ENCODE measurements around the gene OGA.

OGA gene

DNA sequence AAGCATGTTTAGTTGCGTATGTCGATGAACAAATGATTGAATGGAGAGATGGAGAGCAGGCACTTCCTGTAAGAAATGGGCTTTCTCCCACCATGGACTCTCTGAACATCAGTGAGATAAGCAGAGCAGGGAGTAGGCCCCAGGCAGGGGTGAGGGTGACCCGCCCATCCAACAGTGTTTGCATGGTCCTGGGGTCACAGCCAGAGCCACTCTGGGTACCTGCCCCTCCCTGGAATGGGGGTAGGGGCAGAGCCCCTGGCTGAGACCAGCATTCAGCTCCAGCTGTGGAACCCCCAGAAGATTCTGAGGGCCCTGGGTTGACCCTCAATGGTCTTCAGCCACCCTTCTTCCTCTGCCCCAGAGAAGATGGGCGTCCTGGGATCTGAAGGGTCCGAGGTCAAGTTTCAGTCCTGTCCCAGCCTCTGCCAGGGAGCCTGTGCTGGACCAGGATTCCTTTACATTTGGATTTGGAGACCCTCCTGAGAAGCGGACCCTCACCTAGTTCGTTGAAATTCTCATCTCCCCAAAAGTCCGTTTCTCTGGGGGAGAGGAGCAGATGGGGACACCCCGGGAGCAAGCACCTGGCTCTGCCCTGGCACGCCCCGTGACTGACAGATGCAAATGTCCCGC lies 40.0 kb downstream of the OGA start:
- Histone ChIP-seq H3K36me3 (ENCODE audit: insufficient read depth, low read depth, low read length) (no peaks in the 10 kb centered on the region; the same call in 1 of the 2 replicates), H3K4me1 (ENCODE audit: insufficient read depth, low read length) (peaks cover 27% of the 10 kb centered on the region), H3K9me3 (ENCODE audit: insufficient read depth, low read depth, low read length) (no peaks in the 10 kb centered on the region), H3K27ac (ENCODE audit: low read length) (no peak overlapping the region), H3K4me3 (ENCODE audit: low read length) (peak overlapping the region; percentile 75; the same call in 1 of the 2 replicates), H3K9ac (ENCODE audit: low read depth, low read length) (no peak overlapping the region), H3K27me3 (ENCODE audit: insufficient read depth, low read length) (peaks cover 75% of the 10 kb centered on the region)

DNA sequence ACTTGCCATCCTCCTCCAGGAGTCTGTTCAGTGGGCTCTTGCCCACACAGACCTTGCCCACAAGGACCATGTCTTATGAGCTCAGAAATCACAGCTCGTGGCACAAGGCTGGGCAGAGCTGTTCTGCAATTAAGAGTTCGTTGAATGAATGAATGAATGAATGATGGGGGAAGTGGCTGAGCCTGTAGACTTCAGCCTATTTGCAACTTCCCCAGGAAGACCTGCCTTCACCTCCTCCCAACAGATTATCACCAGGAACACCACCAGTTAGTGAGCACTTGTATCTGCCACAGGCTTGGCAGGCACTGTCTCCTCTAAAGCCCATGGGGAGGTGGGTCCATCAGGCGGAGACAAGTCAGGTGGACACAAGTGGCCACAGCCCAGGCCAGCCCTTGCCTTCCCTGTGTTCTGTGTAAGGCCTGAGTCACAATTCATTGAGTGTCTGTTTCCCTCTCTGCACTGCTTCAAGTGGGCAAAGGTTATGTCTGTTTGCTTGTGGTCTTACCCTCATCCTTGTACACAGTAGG lies 40.6 kb downstream of the OGA start:
- no peak overlapping the region for H3K27ac ChIP-seq (ENCODE audit: low read length)
- H3K9ac ChIP-seq (ENCODE audit: low read depth, low read length): no peak overlapping the region
- H3K9me3 ChIP-seq (ENCODE audit: insufficient read depth, low read depth, low read length): no peaks in the 10 kb centered on the region
- H3K27me3 ChIP-seq (ENCODE audit: insufficient read depth, low read length): peaks cover 81% of the 10 kb centered on the region
- no peaks in the 10 kb centered on the region; the same call in 1 of the 2 replicates for H3K36me3 ChIP-seq (ENCODE audit: insufficient read depth, low read depth, low read length)
- no peak overlapping the region for H3K4me3 ChIP-seq (ENCODE audit: low read length)
- H3K4me1 ChIP-seq (ENCODE audit: insufficient read depth, low read length): peaks cover 27% of the 10 kb centered on the region

DNA sequence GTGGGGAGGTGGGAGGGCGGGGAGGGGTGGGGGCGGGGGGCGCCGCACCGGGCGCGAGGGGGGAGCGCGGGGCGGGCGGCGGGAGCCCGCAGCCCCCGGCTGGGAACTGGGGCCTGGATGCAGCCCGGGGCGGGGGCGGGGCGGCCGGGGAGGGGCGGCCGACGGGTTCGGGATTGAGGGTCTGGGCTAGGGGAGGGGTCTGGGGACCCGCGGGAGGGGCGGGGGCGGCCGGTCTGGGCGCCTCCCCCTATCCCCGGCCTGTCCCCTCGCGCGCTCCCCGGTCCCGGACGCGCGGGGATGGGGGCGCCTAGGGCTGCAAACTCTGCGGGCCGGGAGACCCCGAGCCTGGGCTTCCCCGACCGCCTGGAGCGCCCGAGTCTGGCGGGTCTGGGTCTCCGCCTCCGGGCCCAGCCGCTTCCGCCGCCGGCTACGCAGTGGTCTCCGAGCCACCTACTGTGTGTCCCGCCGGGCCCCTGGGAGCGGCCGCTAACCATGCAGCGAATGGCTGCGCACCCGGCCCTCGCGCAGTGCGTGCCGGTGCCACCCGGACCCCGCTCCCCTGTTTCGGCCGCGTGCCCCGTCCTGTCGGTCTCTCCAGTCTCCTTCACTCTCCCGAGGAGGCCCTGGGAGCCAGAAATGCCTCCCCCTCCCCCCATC lies 42.0 kb downstream of the OGA start:
- Histone ChIP-seq H3K4me1 (ENCODE audit: insufficient read depth, low read length) (peaks cover 22% of the 10 kb centered on the region; the same call in 1 of the 2 replicates), H3K27me3 (ENCODE audit: insufficient read depth, low read length) (peaks cover 95% of the 10 kb centered on the region), H3K9ac (ENCODE audit: low read depth, low read length) (no peak overlapping the region), H3K36me3 (ENCODE audit: insufficient read depth, low read depth, low read length) (no peaks in the 10 kb centered on the region; the same call in 1 of the 2 replicates), H3K27ac (ENCODE audit: low read length) (no peak overlapping the region), H3K9me3 (ENCODE audit: insufficient read depth, low read depth, low read length) (no peaks in the 10 kb centered on the region), H3K4me3 (ENCODE audit: low read length) (no peak overlapping the region; the same call in 1 of the 2 replicates)

DNA sequence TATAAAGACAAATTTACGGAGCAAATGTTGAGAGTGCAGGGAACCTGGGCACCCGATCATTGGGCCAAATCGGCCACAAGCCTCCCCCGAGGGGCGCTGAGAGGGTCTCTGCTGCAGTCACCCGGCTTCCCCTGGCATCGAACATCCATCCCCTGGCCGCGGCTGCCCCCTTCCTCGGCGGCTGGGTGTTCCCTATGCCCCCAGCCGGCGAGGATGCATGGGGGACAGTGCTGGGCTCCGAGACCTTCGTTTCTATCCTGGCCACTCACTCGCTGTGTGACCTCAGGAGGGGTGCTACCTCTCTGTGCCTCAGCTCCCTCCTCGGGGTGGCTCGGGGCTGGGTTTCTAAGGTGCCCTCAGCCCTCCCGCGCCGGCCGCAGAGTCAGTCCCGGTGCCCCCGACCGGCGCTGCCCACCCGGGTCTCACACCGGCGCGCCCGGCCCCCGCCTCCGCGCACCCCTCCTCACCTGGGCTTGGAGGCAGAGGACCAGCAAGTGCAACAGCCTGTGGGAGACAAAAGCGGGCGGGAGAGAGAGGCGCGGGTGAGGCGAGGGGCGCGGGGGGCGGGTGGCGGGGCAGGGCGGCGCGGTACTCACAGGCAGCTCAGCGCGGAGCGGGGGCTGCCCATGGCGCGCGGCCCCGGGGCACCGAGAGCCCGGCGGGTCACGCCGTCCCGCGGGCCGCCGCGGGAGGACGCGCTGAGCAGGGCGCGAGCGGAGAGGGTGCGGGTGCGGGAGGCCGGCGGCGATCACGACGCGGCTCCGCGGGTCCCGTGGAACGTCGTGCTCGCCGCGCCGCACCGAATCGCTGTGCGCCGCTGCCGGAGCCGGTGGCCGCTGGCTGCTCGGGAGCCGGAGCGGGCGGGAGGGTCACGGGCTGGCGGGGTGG lies 42.7 kb downstream of the OGA start, which contains the start of gene FGF8:
TSS of gene FGF8 (minus strand) at position 842 of the 888 bp plus-strand sequence. CDS start at position 628, 214 bp downstream.
- Histone ChIP-seq H3K9me3 (ENCODE audit: insufficient read depth, low read depth, low read length) (no peaks in the 10 kb centered on the region), H3K9ac (ENCODE audit: low read depth, low read length) (no peak within 1 kb of the TSS), H3K36me3 (ENCODE audit: insufficient read depth, low read depth, low read length) (no peaks in the 10 kb centered on the region; the same call in 1 of the 2 replicates), H3K27ac (ENCODE audit: low read length) (no peak within 1 kb of the TSS), H3K4me3 (ENCODE audit: low read length) (peak within 1 kb of the TSS; percentile 47; the same call in 1 of the 2 replicates), H3K4me1 (ENCODE audit: insufficient read depth, low read length) (peaks cover 19% of the 10 kb centered on the region; the same call in 1 of the 2 replicates), H3K27me3 (ENCODE audit: insufficient read depth, low read length) (peaks cover 96% of the 10 kb centered on the region)

DNA sequence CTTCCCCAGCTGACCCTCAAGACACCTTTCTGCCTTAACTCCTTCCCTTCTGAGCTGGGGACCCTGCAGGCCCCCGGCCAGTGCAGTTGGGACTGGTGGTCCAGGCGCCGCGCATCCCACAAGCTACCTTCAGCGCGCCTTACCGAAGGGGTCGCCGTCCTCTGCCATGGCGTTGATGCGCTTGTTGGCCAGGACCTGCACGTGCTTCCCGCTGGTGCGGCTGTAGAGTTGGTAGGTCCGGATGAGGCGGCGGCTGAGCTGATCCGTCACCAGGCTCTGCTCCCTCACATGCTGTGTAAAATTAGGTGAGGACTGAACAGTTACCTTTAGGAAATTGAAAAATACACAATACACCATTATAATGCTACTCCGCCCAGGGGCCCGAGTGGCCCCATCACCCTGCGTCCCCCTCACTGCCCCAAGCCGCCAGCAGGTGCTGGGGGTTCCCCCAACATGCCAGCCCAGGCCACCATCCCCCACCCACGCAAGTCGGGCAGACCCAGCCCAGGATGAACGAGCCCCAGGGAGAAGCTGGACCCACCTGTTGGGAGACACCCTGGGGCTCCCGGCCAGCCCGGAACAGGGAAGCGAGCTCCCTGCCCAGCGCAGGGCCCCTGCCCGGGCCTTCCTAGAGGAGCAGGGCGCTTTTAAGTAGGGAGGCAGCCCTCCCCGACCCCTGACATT lies 43.5 kb downstream of the OGA start:
- Histone ChIP-seq H3K36me3 (ENCODE audit: insufficient read depth, low read depth, low read length) (no peaks in the 10 kb centered on the region), H3K9ac (ENCODE audit: low read depth, low read length) (no peak overlapping the region), H3K4me3 (ENCODE audit: low read length) (peak overlapping the region; percentile 47; the same call in 1 of the 2 replicates), H3K9me3 (ENCODE audit: insufficient read depth, low read depth, low read length) (no peaks in the 10 kb centered on the region), H3K27me3 (ENCODE audit: insufficient read depth, low read length) (peaks cover 88% of the 10 kb centered on the region), H3K27ac (ENCODE audit: low read length) (no peak overlapping the region), H3K4me1 (ENCODE audit: insufficient read depth, low read length) (peaks cover 14% of the 10 kb centered on the region; the same call in 1 of the 2 replicates)

DNA sequence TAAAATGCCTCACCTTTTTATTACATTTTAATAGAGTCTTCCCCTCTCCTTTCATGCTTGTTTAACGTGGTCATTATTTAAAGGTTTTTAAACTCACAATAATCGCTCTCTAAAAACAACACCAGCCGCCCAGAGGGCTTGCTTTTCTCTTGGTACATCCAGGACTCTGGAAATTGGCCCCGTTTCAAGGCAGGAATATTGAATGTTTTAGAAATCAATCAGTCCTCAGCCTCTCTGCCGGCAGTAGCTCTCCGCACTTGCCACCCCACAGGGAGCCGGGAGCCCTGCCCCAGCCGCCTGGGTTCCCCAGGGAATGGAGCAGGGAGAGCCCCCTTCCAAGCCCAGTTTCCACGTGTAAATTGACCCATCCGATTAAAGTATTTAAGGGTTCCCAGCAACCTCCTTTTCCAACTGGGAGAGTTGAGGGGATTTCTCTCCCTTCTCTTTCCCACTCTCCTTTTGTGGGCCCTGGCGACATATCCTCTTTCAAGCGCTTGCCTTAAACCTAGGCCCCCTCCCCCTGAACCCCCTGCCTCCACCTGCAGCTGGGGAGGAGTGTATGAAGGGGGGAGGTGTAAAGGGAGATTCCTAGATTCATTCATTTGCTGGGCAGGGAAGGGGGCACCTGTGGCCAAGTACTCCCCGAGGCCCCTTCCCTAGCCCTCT lies 44.2 kb downstream of the OGA start:
- H3K36me3 ChIP-seq (ENCODE audit: insufficient read depth, low read depth, low read length): no peaks in the 10 kb centered on the region
- peak overlapping the region; percentile 45; the same call in 1 of the 2 replicates for H3K4me3 ChIP-seq (ENCODE audit: low read length)
- H3K27me3 ChIP-seq (ENCODE audit: insufficient read depth, low read length): peaks cover 87% of the 10 kb centered on the region
- no peak overlapping the region for H3K27ac ChIP-seq (ENCODE audit: low read length)
- no peaks in the 10 kb centered on the region for H3K9me3 ChIP-seq (ENCODE audit: insufficient read depth, low read depth, low read length)
- H3K9ac ChIP-seq (ENCODE audit: low read depth, low read length): no peak overlapping the region
- H3K4me1 ChIP-seq (ENCODE audit: insufficient read depth, low read length): peaks cover 14% of the 10 kb centered on the region; the same call in 1 of the 2 replicates

DNA sequence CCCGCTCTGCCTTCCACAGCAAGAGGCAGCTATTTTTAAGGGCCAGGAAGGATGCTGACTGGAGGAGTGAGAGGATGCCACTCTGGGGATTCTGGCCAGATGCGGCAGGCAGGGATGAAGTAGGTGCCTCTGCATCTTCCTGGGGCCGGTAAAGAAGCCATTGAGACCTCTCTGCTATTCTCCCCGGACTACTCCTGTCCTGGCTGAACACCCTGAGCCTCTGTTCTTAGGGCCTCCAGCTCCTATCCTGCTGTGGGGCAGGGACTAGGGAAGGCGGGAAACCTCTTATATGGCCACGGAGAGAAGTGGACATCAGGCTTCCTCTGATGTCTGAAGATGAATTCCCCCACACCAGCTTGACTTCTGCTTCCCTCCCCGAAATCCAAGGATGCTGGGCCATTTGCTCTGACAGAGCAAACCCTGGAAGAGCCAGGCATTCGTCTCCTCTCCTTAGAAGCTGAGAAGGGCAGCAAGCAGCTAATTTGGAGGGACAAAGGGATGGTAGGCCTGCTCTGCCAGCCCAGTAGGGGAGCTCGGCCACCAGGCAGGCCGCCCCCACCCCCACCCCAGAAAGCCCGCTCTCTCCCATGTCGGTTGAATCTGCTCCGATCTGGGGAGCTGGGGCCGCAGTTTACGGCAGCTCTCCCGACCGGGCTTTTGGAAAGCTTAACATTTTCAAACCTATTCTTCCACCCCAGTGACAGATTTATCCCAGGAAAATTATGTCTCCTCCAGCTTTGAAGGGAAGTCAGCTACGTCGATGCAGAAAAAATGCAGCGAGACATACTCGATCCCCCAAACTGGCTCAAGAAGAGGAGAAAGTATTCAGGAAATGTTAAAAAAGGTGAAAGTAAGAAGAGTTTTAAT lies 45.1 kb downstream of the OGA start:
- no peak overlapping the region for H3K9ac ChIP-seq (ENCODE audit: low read depth, low read length)
- H3K4me3 ChIP-seq (ENCODE audit: low read length): peak overlapping the region; percentile 45; the same call in 1 of the 2 replicates
- no peak overlapping the region for H3K27ac ChIP-seq (ENCODE audit: low read length)
- H3K36me3 ChIP-seq (ENCODE audit: insufficient read depth, low read depth, low read length): no peaks in the 10 kb centered on the region
- H3K27me3 ChIP-seq (ENCODE audit: insufficient read depth, low read length): peaks cover 87% of the 10 kb centered on the region
- peaks cover 11% of the 10 kb centered on the region; the same call in 1 of the 2 replicates for H3K4me1 ChIP-seq (ENCODE audit: insufficient read depth, low read length)
- no peaks in the 10 kb centered on the region for H3K9me3 ChIP-seq (ENCODE audit: insufficient read depth, low read depth, low read length)

DNA sequence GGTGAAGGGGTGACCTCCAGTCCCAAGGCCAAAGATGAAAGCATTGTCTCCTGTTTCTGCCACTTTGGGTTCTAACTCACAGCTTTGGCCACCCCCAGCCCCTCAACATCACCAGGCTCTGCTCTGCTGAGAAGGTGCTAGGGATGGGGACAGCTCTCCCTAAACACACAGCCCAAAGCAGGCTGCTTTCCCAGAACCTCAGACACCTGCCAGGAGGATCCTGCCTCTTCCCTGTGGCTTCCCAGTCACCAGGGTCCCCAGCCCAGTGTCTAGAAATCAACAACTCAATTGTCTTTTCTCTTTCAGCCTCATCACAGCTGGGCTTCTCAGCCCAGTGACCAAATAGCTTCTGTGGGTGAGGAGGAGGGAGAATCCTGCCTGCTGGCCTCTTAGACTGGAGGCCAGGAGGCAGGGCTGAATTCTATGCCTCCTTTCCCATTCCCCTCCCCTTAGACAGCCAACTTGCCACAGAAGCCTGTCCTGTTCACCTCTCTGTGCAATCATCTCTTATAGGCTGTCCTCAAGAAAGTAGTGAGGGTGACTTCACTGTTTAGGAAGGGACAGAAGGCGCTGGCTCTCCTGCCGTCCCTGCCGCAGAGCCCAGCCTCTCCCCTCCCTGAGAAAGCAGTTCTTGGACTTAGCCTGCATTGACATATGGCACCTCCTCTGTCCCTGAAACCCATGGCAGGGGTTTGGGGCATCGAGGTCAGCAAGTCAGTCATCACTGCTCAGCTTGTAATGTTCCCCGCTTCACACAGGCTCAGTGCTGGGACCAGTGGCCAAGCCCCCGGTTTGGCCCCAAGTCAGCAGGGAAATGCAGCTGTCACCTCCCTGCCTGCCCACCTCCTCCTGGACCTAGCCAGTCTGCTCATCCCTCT lies 46.0 kb downstream of the OGA start:
- no peaks in the 10 kb centered on the region for H3K9me3 ChIP-seq (ENCODE audit: insufficient read depth, low read depth, low read length)
- peaks cover 11% of the 10 kb centered on the region; the same call in 1 of the 2 replicates for H3K4me1 ChIP-seq (ENCODE audit: insufficient read depth, low read length)
- no peaks in the 10 kb centered on the region for H3K36me3 ChIP-seq (ENCODE audit: insufficient read depth, low read depth, low read length)
- no peak overlapping the region for H3K9ac ChIP-seq (ENCODE audit: low read depth, low read length)
- H3K4me3 ChIP-seq (ENCODE audit: low read length): no peak overlapping the region
- H3K27me3 ChIP-seq (ENCODE audit: insufficient read depth, low read length): peaks cover 84% of the 10 kb centered on the region
- H3K27ac ChIP-seq (ENCODE audit: low read length): no peak overlapping the region

DNA sequence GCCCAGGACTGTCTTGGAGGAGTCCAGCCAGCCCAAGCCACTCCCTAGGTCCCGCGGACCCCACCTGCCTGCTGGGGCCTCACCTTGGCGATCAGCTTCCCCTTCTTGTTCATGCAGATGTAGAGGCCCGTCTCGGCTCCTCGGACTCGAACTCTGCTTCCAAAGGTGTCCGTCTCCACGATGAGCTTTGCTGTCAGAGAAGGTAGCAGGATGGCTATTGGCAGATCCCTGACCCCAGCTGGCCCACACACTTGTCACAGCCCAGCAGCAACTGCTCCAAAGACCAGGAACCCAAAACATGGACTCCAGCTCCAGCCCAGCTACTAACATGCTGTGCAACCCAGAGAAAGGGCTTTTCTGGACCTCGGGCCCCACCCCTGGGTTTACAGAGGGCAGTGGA lies 46.9 kb downstream of the OGA start:
- H3K27ac ChIP-seq (ENCODE audit: low read length): no peak overlapping the region
- H3K27me3 ChIP-seq (ENCODE audit: insufficient read depth, low read length): peaks cover 84% of the 10 kb centered on the region
- no peaks in the 10 kb centered on the region for H3K9me3 ChIP-seq (ENCODE audit: insufficient read depth, low read depth, low read length)
- no peak overlapping the region for H3K9ac ChIP-seq (ENCODE audit: low read depth, low read length)
- H3K36me3 ChIP-seq (ENCODE audit: insufficient read depth, low read depth, low read length): no peaks in the 10 kb centered on the region
- no peak overlapping the region for H3K4me3 ChIP-seq (ENCODE audit: low read length)
- H3K4me1 ChIP-seq (ENCODE audit: insufficient read depth, low read length): peaks cover 11% of the 10 kb centered on the region; the same call in 1 of the 2 replicates
